VCaP (cell line): ENCODE measurements around the gene SLC18A3.
A peak's percentile ranks its signal among the peaks of the same experiment; 100 is the strongest.

Source experiments
- H3K27ac ChIP-seq: fragments of 450-650 bp; 2 replicates; pipeline ENCODE4 v1.5.1; 2017
- TF ChIP-seq, protein P1 (sequence below): fragments of 450-650 bp; conservative IDR thresholded peaks from 2 replicates; pipeline ENCODE4 v1.5.1; 2017; ENCODE audit warnings: mild to moderate bottlenecking, moderate library complexity

SLC18A3 gene

DNA sequence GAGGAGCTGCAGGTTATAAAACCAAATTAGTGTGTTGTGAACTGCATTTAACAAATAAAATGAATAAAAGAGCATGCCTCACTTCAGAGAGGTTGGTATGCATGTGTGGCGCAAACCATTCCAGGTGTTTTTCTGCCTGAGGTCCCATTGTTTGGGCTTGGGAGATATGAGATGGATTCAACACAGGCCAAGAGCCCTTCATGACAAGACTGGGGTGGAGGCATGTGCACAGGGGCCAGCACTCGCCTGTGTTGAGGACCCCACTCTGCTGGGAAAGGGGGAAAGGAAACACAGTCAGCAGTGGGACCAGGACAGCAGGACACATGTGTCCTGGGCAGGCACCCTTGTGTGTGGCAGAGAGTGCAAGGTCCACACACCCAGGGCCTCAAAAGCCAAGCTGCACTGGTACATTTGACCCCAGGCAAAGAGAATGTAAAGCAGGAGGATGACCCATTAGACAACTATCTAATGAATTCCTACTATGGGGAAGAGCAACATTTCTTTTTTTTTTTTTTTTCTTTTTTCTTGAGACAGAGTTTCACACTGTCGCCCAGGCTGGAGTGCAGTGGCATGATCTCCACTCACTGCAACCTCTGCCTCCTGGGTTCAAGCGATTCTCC lies 9.2 kb upstream of the SLC18A3 start:
- TF ChIP-seq, protein P1, sequence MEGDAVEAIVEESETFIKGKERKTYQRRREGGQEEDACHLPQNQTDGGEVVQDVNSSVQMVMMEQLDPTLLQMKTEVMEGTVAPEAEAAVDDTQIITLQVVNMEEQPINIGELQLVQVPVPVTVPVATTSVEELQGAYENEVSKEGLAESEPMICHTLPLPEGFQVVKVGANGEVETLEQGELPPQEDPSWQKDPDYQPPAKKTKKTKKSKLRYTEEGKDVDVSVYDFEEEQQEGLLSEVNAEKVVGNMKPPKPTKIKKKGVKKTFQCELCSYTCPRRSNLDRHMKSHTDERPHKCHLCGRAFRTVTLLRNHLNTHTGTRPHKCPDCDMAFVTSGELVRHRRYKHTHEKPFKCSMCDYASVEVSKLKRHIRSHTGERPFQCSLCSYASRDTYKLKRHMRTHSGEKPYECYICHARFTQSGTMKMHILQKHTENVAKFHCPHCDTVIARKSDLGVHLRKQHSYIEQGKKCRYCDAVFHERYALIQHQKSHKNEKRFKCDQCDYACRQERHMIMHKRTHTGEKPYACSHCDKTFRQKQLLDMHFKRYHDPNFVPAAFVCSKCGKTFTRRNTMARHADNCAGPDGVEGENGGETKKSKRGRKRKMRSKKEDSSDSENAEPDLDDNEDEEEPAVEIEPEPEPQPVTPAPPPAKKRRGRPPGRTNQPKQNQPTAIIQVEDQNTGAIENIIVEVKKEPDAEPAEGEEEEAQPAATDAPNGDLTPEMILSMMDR: no peak
- no peak overlapping the region for H3K27ac ChIP-seq

DNA sequence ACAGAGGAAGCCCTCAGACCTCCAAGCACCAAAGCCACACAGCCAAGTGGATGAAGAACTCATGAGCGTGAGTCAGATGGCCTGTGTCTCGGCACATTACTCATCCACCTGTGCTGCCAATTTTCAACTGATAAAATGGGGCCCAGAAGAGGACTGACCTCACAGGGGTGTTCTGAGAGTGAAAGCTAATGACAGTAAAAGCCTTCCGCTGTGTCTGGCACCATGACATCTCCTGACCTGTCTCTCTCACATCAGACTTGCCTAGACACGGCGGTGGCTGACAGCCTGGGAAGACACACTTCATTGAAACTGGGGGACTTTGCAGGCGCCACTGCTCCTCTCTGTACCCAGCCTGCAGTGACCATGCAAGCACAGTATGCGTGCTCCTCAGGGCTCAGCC lies 8.3 kb upstream of the SLC18A3 start:
- H3K27ac ChIP-seq: no peak overlapping the region

DNA sequence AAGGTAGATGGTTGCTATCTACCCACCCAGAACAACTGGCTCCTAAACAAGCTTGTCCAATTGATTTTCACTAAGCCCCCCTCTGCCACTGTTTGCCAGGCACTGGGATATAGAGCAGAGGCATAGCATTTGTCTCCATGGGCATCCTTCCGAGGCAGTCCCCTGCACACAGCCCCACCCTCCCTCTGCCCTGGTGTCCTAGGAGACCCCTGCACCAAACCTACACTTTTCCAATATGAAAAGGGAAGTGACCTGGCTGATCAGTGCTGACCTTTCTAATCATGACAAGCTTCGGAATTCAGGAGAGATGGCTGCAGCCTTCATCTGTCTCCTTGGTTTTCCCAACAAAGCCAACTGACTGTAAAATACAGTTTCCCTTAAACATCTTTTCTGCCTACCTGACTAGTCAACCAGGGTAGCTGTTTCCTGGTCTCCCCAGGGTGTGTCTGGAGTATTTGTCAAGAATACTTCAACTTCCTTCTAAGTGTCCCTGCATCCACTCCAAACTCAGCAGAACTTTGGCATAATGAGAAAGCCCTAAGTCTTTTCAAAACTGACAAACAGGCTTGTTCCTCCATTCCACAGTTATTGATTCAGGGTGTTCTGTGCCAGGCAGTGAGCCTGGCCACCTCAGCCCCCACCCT lies 7.6 kb upstream of the SLC18A3 start:
- TF ChIP-seq, protein P1: no peak
- H3K27ac ChIP-seq: no peak overlapping the region

More for the DNA sequence above, 8.3 kb upstream of the SLC18A3 start:
- TF ChIP-seq, protein P1: no peak

DNA sequence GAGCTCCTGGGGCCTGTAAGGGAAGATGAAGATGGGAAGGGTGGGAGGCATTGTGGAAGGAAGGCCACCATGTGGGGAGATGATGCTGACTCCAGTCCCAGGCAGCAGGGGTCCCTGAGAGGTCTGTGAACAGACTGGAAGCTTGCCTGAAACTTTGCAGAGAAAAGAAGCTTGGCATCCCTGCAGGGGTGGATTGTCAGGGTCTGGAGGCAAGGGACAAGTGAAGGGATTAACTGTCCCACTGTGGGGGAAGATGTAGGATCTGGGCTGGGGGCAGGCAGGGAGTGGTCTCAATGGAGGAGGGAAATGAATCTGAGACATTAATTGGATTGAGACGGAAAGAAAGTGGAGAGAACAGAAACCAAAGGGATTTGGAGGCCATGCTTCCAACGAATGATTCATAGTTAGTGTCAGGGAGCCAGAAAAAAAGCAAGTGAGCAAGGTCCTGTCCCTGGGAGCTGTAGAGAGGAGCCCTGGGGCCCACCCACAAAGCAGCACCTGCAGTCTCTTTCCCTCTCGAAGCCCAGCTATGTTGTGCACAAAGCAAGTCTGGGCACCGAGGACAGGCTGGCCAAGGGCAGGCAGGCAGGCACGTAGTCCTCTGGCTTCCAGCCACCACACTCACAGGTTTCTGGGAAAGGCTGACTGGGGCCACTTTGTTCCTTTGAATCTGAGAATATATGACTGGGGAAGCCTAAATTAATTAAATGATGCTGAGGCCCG lies 4.7 kb upstream of the SLC18A3 start:
- TF ChIP-seq, protein P1: no peak
- H3K27ac ChIP-seq: peak overlapping the region; percentile 49; the same call in 1 of the 2 replicates

DNA sequence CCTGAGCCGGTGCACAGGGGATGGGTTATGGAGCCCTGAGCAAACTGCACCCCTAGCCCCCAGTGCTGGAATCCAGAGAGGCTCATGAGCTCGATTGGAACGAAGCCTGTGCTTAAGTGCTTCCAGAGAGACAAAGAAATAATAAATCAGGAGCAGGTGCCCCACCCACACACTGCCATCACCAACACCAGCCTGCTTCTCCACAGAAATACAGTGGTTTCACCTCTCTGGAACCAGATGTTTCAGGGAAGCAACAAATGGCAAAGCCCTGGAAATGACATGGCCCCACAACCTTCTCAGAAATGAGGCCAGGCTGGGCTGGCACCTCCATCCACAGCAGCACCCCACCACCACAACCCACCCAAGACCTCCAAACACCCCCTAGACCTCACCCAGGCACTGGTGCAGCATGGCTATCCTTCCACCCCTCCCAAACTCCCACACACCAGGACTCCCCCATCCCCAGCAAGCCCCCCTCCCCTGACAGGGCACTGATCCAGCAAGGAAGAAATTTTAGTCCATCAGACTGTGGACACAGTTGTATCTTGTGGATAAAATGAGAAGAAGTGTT lies 4.1 kb upstream of the SLC18A3 start:
- TF ChIP-seq, protein P1: no peak
- H3K27ac ChIP-seq: peak overlapping the region; percentile 49; the same call in 1 of the 2 replicates

DNA sequence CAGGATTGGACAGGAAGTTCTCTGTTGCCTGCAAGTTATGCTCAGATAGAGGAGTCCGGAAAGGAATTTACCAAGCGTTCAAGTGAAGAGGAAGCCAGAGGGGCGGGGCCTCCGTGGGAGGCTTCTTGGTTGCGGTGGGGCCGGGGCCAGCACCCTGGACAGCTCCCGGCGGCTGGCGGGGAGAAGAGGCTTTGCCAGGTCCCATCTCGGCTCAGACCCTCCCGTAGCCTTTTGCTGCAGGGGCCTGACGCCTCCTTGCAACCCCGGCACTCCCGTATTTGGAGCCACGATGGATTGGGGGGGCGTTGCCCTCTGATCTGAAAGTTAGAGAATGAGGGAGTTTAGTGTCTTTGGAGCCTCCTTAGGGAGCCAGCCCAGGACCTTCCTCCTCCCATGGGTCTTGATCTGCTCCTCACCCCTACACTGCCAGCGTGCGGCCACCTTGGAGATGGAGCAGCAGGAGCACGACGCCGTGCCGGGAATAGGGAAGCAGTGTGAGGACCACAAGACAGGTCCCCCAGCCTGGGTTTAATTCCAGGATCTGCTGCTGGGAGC lies 3.1 kb upstream of the SLC18A3 start:
- no peak overlapping the region for H3K27ac ChIP-seq
- TF ChIP-seq, protein P1: no peak
